Gastrocnemius medialis (tissue), 4 donors: ENCODE data around the gene FAM222B.

Source experiments
- CTCF ChIP-seq, 5 experiments: fragments of 450-650 bp in 3 of 5; fragments of 200-600 bp in 2 of 5; sonication (generic) in 2 of 5; IDR thresholded peaks in 4 of 5; conservative IDR thresholded peaks in 1 of 5; 1 replicate in 4 of 5; 2 replicates in 1 of 5; pipeline ENCODE4 v1.5.1; 2016 to 2019; ENCODE audit warnings: antibody characterized with exemption in 5 of 5, mild to moderate bottlenecking in 3 of 5, moderate library complexity in 3 of 5
- POLR2A ChIP-seq, 2 donors: fragments of 450-650 bp; IDR thresholded peaks; one replicate each; pipeline ENCODE4 v1.6.1; 2017; ENCODE audit warnings: antibody characterized with exemption in 2 of 2, mild to moderate bottlenecking in 2 of 2, moderate library complexity in 2 of 2

GRCh38 chr17:28738680-28739384 is 103.8 kb downstream of the FAM222B start:
- no peak for TF ChIP-seq CTCF (IDR thresholded peaks at IDR 0.05 in 4 of 5, conservative IDR thresholded peaks at IDR 0.05 in 1 of 5)
- no peak for TF ChIP-seq POLR2A (IDR thresholded peaks at IDR 0.05)
